ENCODE data around the gene ZNF365.

ZNF365 gene

GRCh38 chr10:62384447-62385081 lies 10.4 kb downstream of the ZNF365 start:
- Histone ChIP-seq H3K4me3 (ENCODE audit: low read depth, low read length) (no peak overlapping the region), H3K36me3 (ENCODE audit: control insufficient read depth, insufficient read depth, low read length) (no peaks in the 10 kb centered on the region), H3K4me2 (ENCODE audit: low read length) (peak overlapping the region; percentile 37), H3K27ac (no peak overlapping the region), H3K9ac (no peak overlapping the region), H3K27me3 (ENCODE audit: control insufficient read depth, insufficient read depth, low read length) (no peaks in the 10 kb centered on the region), H3K4me1 (peaks cover 8% of the 10 kb centered on the region), H2AFZ (no peak overlapping the region), H3K79me2 (no peaks in the 10 kb centered on the region), H3K9me3 (ENCODE audit: control insufficient read depth, low read length) (no peaks in the 10 kb centered on the region)
- TF ChIP-seq, protein P1, sequence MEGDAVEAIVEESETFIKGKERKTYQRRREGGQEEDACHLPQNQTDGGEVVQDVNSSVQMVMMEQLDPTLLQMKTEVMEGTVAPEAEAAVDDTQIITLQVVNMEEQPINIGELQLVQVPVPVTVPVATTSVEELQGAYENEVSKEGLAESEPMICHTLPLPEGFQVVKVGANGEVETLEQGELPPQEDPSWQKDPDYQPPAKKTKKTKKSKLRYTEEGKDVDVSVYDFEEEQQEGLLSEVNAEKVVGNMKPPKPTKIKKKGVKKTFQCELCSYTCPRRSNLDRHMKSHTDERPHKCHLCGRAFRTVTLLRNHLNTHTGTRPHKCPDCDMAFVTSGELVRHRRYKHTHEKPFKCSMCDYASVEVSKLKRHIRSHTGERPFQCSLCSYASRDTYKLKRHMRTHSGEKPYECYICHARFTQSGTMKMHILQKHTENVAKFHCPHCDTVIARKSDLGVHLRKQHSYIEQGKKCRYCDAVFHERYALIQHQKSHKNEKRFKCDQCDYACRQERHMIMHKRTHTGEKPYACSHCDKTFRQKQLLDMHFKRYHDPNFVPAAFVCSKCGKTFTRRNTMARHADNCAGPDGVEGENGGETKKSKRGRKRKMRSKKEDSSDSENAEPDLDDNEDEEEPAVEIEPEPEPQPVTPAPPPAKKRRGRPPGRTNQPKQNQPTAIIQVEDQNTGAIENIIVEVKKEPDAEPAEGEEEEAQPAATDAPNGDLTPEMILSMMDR (IDR thresholded peaks at IDR 0.05) = no peak

DNA sequence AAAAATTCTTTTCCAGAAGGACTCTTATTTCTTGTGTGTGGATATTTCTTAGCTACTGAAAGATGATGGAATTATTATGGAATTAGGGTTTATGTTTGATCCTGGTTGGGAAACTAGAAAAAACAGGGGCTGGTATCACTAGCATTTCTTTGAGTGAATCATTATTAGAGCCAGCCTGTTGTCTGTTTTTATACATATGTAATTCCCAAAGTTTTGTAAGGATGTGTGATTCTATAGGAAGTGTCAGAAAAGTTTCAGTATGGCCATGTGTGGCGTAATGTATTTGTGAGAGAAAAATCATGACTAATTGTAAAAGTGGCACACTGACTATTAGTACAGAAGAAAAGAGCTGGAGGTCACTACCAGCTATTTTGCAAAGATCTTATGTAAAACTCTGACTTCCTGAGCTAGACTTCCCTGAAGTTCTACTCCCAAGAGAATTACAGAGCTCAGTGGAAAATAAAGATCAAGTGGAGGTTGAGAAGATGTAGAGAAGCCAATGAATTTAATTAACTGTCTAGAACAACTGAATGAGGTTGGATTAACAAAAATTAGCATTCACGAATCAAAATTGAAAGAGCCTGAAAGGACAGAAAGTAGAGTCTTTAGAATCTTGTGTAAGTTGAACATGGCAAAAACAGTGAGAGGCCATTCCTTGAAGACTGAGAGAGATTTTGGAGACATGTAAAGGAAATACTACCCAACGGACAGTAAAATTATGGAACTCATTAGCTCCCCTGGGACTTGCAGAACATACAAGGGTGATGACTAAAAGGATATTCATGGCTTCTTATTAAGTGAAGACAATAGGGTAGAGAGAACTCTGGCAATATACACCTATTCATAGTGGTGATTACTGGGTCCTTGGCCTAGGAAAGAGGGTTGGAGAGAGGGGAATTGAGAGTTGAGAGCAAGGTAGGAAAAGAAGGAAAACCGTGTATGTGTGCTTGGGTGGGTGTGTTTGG lies 12.5 kb downstream of the ZNF365 start:
- H3K36me3 ChIP-seq (ENCODE audit: control insufficient read depth, insufficient read depth, low read length) = no peaks in the 10 kb centered on the region
- TF ChIP-seq, protein P1 (IDR thresholded peaks at IDR 0.05) = no peak
- H3K9me3 ChIP-seq (ENCODE audit: control insufficient read depth, low read length) = no peaks in the 10 kb centered on the region
- peaks cover 8% of the 10 kb centered on the region for H3K4me1 ChIP-seq
- no peak overlapping the region for H3K4me2 ChIP-seq (ENCODE audit: low read length)
- no peaks in the 10 kb centered on the region for H3K79me2 ChIP-seq
- H2AFZ ChIP-seq = no peak overlapping the region
- no peak overlapping the region for H3K4me3 ChIP-seq (ENCODE audit: low read depth, low read length)
- no peak overlapping the region for H3K9ac ChIP-seq
- H3K27me3 ChIP-seq (ENCODE audit: control insufficient read depth, insufficient read depth, low read length) = no peaks in the 10 kb centered on the region
- H3K27ac ChIP-seq = no peak overlapping the region

DNA sequence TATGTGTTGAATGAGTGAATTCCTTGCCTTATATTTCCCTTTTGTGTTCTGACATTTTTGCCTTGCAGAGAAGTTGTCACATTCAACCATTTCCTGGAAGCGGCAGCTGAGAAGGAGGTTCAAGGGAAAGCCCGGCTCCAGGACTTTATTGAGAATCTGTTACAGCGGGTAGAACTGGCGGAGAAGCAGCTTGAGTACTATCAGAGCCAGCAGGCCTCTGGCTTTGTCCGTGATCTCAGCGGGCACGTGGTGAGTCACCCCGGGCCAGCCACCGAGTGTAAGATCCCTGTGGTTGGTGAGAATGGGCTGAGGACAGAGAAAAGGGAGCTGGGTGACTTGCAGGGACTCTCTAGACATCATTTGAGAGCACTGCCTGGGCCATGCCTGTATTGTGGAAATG lies 14.2 kb downstream of the ZNF365 start:
- no peak overlapping the region for H2AFZ ChIP-seq
- TF ChIP-seq, protein P1 (IDR thresholded peaks at IDR 0.05) = no peak
- no peak overlapping the region for H3K27ac ChIP-seq
- H3K36me3 ChIP-seq (ENCODE audit: control insufficient read depth, insufficient read depth, low read length) = no peaks in the 10 kb centered on the region
- H3K4me2 ChIP-seq (ENCODE audit: low read length) = no peak overlapping the region
- H3K4me3 ChIP-seq (ENCODE audit: low read depth, low read length) = no peak overlapping the region
- H3K9me3 ChIP-seq (ENCODE audit: control insufficient read depth, low read length) = no peaks in the 10 kb centered on the region
- no peaks in the 10 kb centered on the region for H3K27me3 ChIP-seq (ENCODE audit: control insufficient read depth, insufficient read depth, low read length)
- no peaks in the 10 kb centered on the region for H3K79me2 ChIP-seq
- no peak overlapping the region for H3K9ac ChIP-seq
- H3K4me1 ChIP-seq = peaks cover 8% of the 10 kb centered on the region

GRCh38 chr10:62390497-62391176 lies 16.5 kb downstream of the ZNF365 start:
- TF ChIP-seq, protein P1 (IDR thresholded peaks at IDR 0.05) = no peak
- no peaks in the 10 kb centered on the region for H3K79me2 ChIP-seq
- no peak overlapping the region for H2AFZ ChIP-seq
- no peak overlapping the region for H3K4me2 ChIP-seq (ENCODE audit: low read length)
- no peak overlapping the region for H3K4me3 ChIP-seq (ENCODE audit: low read depth, low read length)
- H3K9me3 ChIP-seq (ENCODE audit: control insufficient read depth, low read length) = no peaks in the 10 kb centered on the region
- no peaks in the 10 kb centered on the region for H3K36me3 ChIP-seq (ENCODE audit: control insufficient read depth, insufficient read depth, low read length)
- H3K27ac ChIP-seq = no peak overlapping the region
- H3K4me1 ChIP-seq = no peaks in the 10 kb centered on the region
- no peaks in the 10 kb centered on the region for H3K27me3 ChIP-seq (ENCODE audit: control insufficient read depth, insufficient read depth, low read length)
- H3K9ac ChIP-seq = no peak overlapping the region
